Mammary epithelial cell (primary cell): ENCODE results near the gene CDKN2A.

ENCODE experiments used
- CTCF ChIP-seq, 2 donors: IDR thresholded peaks in 1 of 2; conservative IDR thresholded peaks in 1 of 2; 2 replicates each; pipeline ENCODE4 v1.5.1; 2011 to 2012; ENCODE audit warnings: inconsistent platforms in 2 of 2, low read length in 2 of 2, mild to moderate bottlenecking in 2 of 2, control low read depth in 1 of 2, low read depth in 1 of 2; ENCODE audit not compliant: insufficient read depth in 1 of 2; ENCODE audit errors: extremely low read depth in 1 of 2
- EZH2 ChIP-seq: IDR thresholded peaks from 2 replicates; pipeline ENCODE4 v1.6.1; 2012; ENCODE audit warnings: low read length, inconsistent platforms, borderline replicate concordance

- TF ChIP-seq CTCF (conservative IDR thresholded peaks at IDR 0.05 in 1 of 2, IDR thresholded peaks at IDR 0.05 in 1 of 2; ENCODE audit: extremely low read depth in 1 of 2, insufficient read depth in 1 of 2, low read depth in 1 of 2, low read length in 2 of 2) (no peak), EZH2 (no peak)
Observed at GRCh38 chr9:21982861-21983560, 11.2 kb downstream of the CDKN2A start.
